K562 (cell line): Measurements from ENCODE around the gene SPTBN4. TPM values are rescaled to one million over a fixed set of nuclear protein-coding genes. Genes with fewer than 3 reads are reported as not detected.
A peak's percentile ranks its signal among the peaks of the same experiment; 100 is the strongest.

Experiments
- ASH1L ChIP-seq: fragments of 450-650 bp; IDR thresholded peaks from 2 replicates; pipeline ENCODE4 v1.6.1; 2018; ENCODE audit warnings: borderline replicate concordance, mild to moderate bottlenecking, low read depth; ENCODE audit not compliant: partially characterized antibody
- BDP1 ChIP-seq: IDR thresholded peaks from 3 replicates; pipeline ENCODE4 v1.6.1; 2011; ENCODE audit not compliant: insufficient read length, insufficient read depth
- CTBP1 ChIP-seq: fragments of 450-650 bp; IDR thresholded peaks from 2 replicates; pipeline ENCODE4 v1.6.1; 2016; ENCODE audit warnings: borderline replicate concordance
- E2F4 ChIP-seq: sonication (generic); formaldehyde crosslinking; IDR thresholded peaks from 2 replicates; pipeline ENCODE4 v1.8.0; 2022; ENCODE audit warnings: mild to moderate bottlenecking, low read depth, missing genetic modification reagents
- HNRNPLL ChIP-seq: fragments of 200-400 bp; formaldehyde crosslinking; IDR thresholded peaks from 2 replicates; pipeline ENCODE4 v1.6.1; 2017; ENCODE audit warnings: low read length, low read depth, mild to moderate bottlenecking; ENCODE audit not compliant: poor library complexity, severe bottlenecking
- JUN ChIP-seq, 2 experiments: sonication (generic) in 1 of 2; formaldehyde crosslinking in 1 of 2; IDR thresholded peaks; 2 replicates each; pipeline versions ENCODE4 v1.6.1 to v1.8.0; 2012 to 2022; ENCODE audit warnings: borderline replicate concordance in 2 of 2, mild to moderate bottlenecking in 2 of 2, improper control_type of control experiment in 1 of 2, low read depth in 1 of 2, low read length in 1 of 2, missing genetic modification reagents in 1 of 2
- KAT2B ChIP-seq: IDR thresholded peaks from one replicate; pipeline ENCODE4 v1.6.1; 2012; ENCODE audit warnings: low read depth, mild to moderate bottlenecking, control low read depth, inconsistent platforms, low read length, moderate library complexity
- L3MBTL2 ChIP-seq: fragments of 450-650 bp; IDR thresholded peaks from 2 replicates; pipeline ENCODE4 v1.6.1; 2016; ENCODE audit warnings: mild to moderate bottlenecking, moderate library complexity
- MTF1 ChIP-seq: fragments of 250-450 bp; sonication (Bioruptor Pico); IDR thresholded peaks from 2 replicates; pipeline ENCODE4 v1.9.0; 2021; ENCODE audit warnings: moderate library complexity, mild to moderate bottlenecking, inconsistent platforms, borderline replicate concordance
- MYC ChIP-seq, 2 experiments: fragments of 250-450 bp in 1 of 2; sonication (Bioruptor Pico) in 1 of 2; IDR thresholded peaks; 2 replicates each; pipeline versions ENCODE4 v1.5.1 to v1.6.1; 2012 to 2021; ENCODE audit warnings: low read depth in 2 of 2, borderline replicate concordance in 1 of 2, improper control_type of control experiment in 1 of 2, low read length in 1 of 2, mild to moderate bottlenecking in 1 of 2, moderate library complexity in 1 of 2
- NR2C1 ChIP-seq, 2 experiments: fragments of 450-650 bp; IDR thresholded peaks; 2 replicates each; pipeline ENCODE4 v1.6.1; 2017; ENCODE audit warnings: mild to moderate bottlenecking in 2 of 2, antibody characterized with exemption in 1 of 2, inconsistent platforms in 1 of 2, missing compliant biosample characterization in 1 of 2, missing genetic modification characterization in 1 of 2
- NR3C1 ChIP-seq: sonication (generic); formaldehyde crosslinking; IDR thresholded peaks from 2 replicates; pipeline ENCODE4 v1.8.1; 2022; ENCODE audit warnings: missing genetic modification reagents
- TAF9B ChIP-seq: fragments of 450-650 bp; IDR thresholded peaks from 2 replicates; pipeline ENCODE4 v1.6.1; 2018; ENCODE audit warnings: mild to moderate bottlenecking; ENCODE audit not compliant: partially characterized antibody
- TCF7 ChIP-seq: sonication (generic); IDR thresholded peaks from 2 replicates; pipeline ENCODE4 v1.6.1; 2016; ENCODE audit warnings: antibody characterized with exemption, borderline replicate concordance
- THAP7 ChIP-seq: fragments of 250-450 bp; sonication (Bioruptor Pico); IDR thresholded peaks from 2 replicates; pipeline ENCODE4 v1.5.0; 2021
- ZNF217 ChIP-seq: sonication (generic); formaldehyde crosslinking; IDR thresholded peaks from 2 replicates; pipeline ENCODE4 v1.8.0; 2022; ENCODE audit warnings: mild to moderate bottlenecking, missing genetic modification reagents
- polyA plus RNA-seq, 8 experiments: library from polyadenylated mRNA; depleted of rRNA in 4 of 8; stranded (reverse) in 5 of 8; unstranded in 3 of 8; fragments of >200 nt; fragmentation: Nextera tagmentation in 2 of 8; fragmentation: Illumina TruSeq in 1 of 8; extraction: Ambion mirVana in 2 of 8; extraction: Trizol in 1 of 8; gene quantifications; 2 replicates each; pipeline versions ENCODE4 v1.2.1 to v1.2.3, GENCODE V29; 2011 to 2014; ENCODE audit warnings: inconsistent platforms in 1 of 8, missing spikeins in 1 of 8
- total RNA-seq, 7 experiments: library from RNA; depleted of rRNA in 6 of 7; stranded (reverse); fragments of >200 nt in 6 of 7; fragmentation: Illumina TruSeq in 2 of 7; extraction: Trizol in 2 of 7; gene quantifications; 2 replicates each; pipeline versions ENCODE4 v1.2.1 to v1.2.3, GENCODE V29; 2011 to 2021; ENCODE audit warnings: low replicate concordance in 1 of 7
- TF ChIP-seq, protein P1 (sequence below): fragments of 450-650 bp; IDR thresholded peaks from 2 replicates; pipeline ENCODE4 v1.6.1; 2016; ENCODE audit warnings: borderline replicate concordance
- TF ChIP-seq, protein P2 (sequence below): sonication (generic); formaldehyde crosslinking; IDR thresholded peaks from 2 replicates; pipeline ENCODE4 v1.8.0; 2022; ENCODE audit warnings: mild to moderate bottlenecking, missing genetic modification reagents, borderline replicate concordance
- TF ChIP-seq, protein P3 (sequence below): fragments of 450-650 bp; IDR thresholded peaks from 2 replicates; pipeline ENCODE4 v1.6.1; 2017; ENCODE audit warnings: mild to moderate bottlenecking, moderate library complexity

Gene SPTBN4
- total and polyA plus RNA-seq, 9 of the 15 experiments (the other 6 are each of a cell fraction or from before 2014, with no cell fraction given) = 0.01 to 1.5 (median 0.86) TPM

DNA sequence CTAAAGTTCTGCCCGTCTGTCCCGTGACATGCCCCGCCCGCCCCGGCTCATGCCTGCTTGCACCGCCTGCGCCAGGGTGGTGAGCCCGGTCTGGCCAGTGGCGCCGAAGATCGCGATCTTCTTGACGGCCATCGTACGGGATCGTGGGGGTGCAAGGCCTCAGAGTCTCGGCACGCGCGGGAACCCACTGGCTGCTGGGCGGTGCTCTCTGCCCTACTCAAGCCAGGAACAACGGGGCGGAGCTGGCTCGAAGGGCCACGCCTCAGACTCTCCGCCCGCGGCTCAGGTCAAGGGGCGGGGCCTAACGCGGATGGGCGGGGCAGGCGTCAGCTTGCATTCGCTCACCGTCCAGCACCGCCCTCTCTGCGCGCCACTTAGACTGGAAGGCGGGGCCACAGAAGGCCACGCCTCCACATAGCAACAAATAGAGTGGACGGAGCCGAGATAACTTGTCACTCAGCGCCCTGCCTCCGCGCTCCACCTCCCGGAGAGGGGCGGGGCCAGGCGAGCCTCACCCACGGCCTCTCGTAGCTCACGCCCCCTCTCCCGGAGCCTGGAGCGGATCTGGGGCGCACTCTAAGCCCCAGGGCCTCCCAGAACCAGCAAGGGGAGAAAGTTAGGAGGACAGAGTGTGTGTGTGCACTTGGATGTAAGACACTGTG is 1.1 kb upstream of the SPTBN4 start, which contains the start of gene BLVRB (continued):
- peak; percentile 12 for TF ChIP-seq MYC (IDR thresholded peaks at IDR 0.05; ENCODE audit: low read depth, low read length)
- no peak for TF ChIP-seq MYC (CRISPR knock-in tag; IDR thresholded peaks at IDR 0.05; ENCODE audit: borderline replicate concordance, low read depth)
- peak; percentile 6; the same call in 1 of the 2 replicates for TF ChIP-seq TCF7
- no peak for TF ChIP-seq JUN (IDR thresholded peaks at IDR 0.05; ENCODE audit: borderline replicate concordance, low read depth, low read length)
- no peak for TF ChIP-seq JUN (CRISPR knock-in tag; IDR thresholded peaks at IDR 0.05; ENCODE audit: borderline replicate concordance)
- TF ChIP-seq, protein P1, sequence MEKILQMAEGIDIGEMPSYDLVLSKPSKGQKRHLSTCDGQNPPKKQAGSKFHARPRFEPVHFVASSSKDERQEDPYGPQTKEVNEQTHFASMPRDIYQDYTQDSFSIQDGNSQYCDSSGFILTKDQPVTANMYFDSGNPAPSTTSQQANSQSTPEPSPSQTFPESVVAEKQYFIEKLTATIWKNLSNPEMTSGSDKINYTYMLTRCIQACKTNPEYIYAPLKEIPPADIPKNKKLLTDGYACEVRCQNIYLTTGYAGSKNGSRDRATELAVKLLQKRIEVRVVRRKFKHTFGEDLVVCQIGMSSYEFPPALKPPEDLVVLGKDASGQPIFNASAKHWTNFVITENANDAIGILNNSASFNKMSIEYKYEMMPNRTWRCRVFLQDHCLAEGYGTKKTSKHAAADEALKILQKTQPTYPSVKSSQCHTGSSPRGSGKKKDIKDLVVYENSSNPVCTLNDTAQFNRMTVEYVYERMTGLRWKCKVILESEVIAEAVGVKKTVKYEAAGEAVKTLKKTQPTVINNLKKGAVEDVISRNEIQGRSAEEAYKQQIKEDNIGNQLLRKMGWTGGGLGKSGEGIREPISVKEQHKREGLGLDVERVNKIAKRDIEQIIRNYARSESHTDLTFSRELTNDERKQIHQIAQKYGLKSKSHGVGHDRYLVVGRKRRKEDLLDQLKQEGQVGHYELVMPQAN = peak; percentile 66
- no peak for TF ChIP-seq KAT2B
- no peak for TF ChIP-seq MTF1 (CRISPR knock-in tag)
- TF ChIP-seq ZNF217 (CRISPR knock-in tag) = no peak
- TF ChIP-seq L3MBTL2 = peak; percentile 47
- no peak for TF ChIP-seq NR2C1 (IDR thresholded peaks at IDR 0.05)
- no peak for TF ChIP-seq NR2C1 (tag; IDR thresholded peaks at IDR 0.05)
- TF ChIP-seq, protein P2, sequence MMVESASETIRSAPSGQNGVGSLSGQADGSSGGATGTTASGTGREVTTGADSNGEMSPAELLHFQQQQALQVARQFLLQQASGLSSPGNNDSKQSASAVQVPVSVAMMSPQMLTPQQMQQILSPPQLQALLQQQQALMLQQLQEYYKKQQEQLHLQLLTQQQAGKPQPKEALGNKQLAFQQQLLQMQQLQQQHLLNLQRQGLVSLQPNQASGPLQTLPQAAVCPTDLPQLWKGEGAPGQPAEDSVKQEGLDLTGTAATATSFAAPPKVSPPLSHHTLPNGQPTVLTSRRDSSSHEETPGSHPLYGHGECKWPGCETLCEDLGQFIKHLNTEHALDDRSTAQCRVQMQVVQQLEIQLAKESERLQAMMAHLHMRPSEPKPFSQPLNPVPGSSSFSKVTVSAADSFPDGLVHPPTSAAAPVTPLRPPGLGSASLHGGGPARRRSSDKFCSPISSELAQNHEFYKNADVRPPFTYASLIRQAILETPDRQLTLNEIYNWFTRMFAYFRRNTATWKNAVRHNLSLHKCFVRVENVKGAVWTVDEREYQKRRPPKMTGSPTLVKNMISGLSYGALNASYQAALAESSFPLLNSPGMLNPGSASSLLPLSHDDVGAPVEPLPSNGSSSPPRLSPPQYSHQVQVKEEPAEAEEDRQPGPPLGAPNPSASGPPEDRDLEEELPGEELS (CRISPR knock-in tag) = 0 out of 2 replicates have a peak, but pooled peaks have one; percentile 66
- no peak for TF ChIP-seq BDP1
- TF ChIP-seq CTBP1 = 0 out of 2 replicates have a peak, but pooled peaks have one; percentile 47
- no peak for TF ChIP-seq E2F4 (CRISPR knock-in tag)
- TF ChIP-seq, protein P3, sequence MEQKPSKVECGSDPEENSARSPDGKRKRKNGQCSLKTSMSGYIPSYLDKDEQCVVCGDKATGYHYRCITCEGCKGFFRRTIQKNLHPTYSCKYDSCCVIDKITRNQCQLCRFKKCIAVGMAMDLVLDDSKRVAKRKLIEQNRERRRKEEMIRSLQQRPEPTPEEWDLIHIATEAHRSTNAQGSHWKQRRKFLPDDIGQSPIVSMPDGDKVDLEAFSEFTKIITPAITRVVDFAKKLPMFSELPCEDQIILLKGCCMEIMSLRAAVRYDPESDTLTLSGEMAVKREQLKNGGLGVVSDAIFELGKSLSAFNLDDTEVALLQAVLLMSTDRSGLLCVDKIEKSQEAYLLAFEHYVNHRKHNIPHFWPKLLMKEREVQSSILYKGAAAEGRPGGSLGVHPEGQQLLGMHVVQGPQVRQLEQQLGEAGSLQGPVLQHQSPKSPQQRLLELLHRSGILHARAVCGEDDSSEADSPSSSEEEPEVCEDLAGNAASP = no peak
- no peak for TF ChIP-seq TAF9B
- TF ChIP-seq HNRNPLL = peak; percentile 40
- TF ChIP-seq THAP7 (CRISPR knock-in tag) = no peak
- TF ChIP-seq ASH1L = no peak
- TF ChIP-seq NR3C1 (CRISPR knock-in tag) = no peak
